HUDEP-2 (cell line): ENCODE measurements around the gene VIPR2.

ENCODE experiments used
- DNase-seq, 76 experiments: peaks; one replicate each; lab custom pipeline; 2025; ENCODE audit not compliant: unreplicated experiment in 76 of 76; lab: John Stamatoyannopoulos, UW

Gene VIPR2

DNA sequence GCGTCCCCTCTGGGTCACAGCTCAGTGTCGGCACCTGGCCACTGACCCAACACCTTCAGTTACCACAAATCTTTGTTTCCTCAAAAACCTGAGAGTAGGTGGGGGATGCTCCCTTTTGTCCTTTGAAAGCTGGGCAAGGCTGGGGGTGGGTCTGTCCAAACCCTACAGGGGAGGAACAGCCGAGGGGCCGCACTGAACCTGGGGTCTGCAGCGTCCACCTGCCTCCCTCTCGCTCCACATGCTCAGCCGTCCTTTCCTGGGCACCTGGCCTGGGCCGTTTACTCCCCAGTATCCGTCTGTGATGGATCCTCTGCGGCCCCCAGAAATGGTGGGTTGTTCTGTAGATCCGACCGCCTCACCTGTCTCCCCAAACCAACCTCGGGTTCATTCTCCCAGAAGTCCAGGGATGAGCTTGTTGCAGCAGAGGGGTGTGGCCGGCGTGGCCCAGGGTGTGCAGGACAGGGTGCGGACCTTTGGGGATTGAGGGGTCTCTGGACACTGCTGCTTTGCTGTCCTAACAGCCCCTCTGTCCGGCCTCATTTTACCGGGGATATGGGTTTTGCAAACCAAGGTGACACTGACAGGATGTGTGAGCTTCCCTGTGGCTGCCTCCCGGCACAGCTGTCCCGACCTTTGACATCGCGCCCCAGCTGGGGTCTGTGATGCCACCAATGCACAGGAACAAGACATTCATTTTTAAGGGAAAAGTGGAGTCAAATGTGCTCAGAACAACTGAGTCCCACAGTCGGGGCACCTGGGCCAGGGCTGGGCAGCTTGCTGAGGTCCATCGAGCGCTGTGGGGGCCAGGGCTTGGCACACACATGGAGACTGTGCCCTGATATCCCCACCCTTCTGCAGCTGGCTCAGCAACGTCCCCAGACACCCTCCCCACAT lies 115.9 kb downstream of the VIPR2 start:
- no peak for DNase-seq

DNA sequence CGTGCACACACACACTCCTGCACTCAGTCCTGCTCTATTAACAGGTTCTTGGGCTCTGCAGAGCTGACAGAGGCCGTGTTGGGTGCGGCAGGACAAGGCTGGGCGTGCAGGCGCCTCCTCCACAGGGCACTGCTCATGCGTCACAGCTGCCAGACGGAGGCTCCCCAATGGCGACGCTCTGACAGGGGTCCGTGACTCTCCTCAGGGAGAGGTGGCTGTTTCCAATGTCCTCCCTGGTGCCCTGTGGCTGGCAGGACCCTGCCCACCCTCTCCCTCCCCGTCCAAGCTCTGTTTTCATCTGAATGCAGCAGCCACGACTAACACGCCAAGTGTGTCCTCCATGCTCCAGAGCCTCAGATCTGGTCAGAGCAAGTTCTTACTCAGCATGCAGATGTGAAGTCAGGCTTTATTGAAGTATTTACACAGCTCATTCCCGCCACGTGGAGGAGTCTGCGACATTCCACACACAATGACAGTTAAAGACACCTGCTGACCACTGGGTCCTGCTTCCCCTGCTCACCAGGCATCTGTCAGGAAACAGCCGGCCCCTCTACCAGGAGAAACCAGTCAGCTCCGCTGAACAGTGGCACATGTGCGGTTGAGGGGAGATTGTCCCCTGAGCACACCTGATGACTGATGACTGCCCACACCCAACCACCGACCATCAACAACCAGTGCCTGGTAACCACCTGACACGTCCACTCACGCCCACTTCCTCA lies 116.7 kb downstream of the VIPR2 start:
- peak in 2 of 76 experiments; percentile 5 to 26 for DNase-seq

- DNase-seq: no peak
These were observed 117.4 kb downstream of the VIPR2 start for GRCh38 chr7:159027056-159027788.

GRCh38 chr7:159026271-159027055 lies 118.2 kb downstream of the VIPR2 start:
- DNase-seq: no peak

- no peak for DNase-seq
These were observed 119.4 kb downstream of the VIPR2 start for GRCh38 chr7:159025161-159025779.

DNA sequence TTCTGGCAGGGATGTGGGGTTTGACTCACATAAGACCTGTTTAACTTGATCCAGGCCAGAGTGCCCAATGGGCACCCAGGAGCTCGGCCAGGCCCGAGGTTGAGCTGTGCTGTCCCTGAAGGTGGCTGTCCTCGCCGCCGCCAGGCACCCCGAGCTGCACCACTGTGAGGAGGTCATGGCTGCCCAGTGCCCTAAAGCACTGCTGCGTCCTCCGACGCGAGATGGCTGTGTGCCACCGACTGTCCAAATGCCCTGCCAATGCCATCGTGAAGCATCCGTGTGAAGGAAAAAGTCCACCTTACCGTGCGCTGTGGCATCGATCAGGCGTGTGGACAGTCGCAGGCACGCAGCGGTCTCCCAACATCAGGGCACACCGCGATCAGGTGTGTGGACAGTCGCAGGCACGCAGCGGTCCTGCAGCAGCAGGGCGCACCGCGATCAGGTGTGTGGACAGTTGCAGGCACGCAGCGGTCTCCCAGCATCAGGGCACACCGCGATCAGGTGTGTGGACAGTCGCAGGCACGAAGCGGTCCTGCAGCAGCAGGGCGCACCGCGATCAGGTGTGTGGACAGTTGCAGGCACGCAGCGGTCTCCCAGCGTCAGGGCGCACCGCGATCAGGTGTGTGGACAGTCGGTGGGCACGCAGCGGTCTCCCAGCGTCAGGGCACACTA lies 120.3 kb downstream of the VIPR2 start:
- no peak for DNase-seq

DNA sequence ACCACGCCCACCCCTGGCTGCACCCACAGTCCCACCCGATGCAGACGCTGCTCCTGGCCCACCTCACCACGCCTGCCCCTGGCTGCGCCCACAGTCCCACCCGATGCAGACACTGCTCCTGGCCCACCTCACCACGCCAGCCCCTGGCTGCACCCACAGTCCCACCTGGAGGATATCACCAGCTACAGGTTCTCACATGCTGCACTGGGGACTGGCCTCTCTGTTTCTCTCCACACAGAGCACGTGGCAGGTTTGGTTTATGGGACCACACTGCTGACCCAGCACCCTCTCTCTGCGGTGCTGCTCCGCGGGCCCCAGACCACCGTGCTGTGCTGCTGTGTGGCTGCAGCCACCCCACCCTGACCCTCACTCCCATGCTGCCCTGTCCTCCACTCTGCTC lies 120.9 kb downstream of the VIPR2 start:
- DNase-seq: no peak

DNA sequence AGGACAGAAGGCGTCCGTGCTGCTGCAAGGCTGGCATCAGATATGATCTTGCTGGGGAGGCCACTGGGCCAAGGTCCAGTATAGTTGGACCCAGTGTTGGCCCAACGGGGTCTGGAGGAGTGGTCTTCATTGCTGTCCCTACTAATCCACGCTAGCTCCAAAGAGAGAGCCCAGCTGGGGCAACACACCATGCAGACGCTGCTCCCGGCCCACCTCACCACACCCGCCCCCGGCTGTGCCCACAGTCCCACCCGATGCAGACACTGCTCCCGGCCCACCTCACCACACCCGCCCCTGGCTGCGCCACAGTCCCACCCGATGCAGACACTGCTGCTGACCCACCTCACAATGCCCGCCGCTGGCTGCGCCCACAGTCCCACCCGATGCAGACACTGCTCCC lies 121.5 kb downstream of the VIPR2 start:
- DNase-seq: no peak

GRCh38 chr7:159022238-159022993 lies 122.3 kb downstream of the VIPR2 start:
- DNase-seq: peak in 1 of 76 experiments; percentile 2

- peak in 17 of 76 experiments; percentile 3 to 38 (median 16) for DNase-seq
These were observed 123.7 kb downstream of the VIPR2 start for GRCh38 chr7:159020987-159021386.

DNA sequence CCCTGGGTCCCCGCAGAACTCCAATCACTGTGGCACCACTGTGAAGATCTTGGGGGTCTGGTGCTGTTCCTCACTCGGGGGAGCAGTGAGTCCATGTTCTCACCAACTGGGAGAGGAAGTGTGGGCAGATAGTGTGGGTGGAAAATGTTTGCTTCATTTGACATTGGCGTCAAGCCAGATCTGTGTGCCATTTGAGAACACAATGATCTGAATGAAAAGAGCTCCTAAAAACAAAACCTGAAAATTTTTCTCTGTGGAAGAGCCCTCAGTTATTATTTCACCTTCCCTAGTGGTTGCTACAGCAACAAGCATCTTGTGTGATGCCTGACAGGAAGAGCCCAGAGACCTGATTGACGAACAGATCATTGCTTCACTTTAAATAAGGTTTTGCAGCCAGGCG lies 125.6 kb downstream of the VIPR2 start:
- no peak for DNase-seq

- no peak for DNase-seq
These were observed 126.9 kb downstream of the VIPR2 start for GRCh38 chr7:159017741-159018140.

DNA sequence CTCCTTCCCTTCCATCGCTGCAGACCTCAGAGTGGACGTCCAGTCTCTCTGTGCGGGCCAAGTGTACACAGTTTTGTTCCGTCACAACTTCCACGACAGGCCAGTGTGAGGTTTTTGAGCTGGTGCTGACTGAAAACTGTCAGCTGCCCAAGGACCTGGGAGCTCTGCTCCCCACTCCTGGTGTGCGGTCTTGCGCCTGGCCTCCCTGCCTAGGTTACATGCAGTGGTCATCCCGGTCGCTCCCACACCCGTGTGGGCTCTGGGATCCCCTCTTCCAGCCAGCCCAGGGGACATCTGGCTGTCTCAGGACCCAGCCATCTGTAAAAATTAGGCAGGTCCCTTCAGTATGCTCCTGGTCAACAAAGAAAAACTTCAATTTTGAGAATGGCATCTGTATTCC lies 127.5 kb downstream of the VIPR2 start:
- DNase-seq: no peak

DNA sequence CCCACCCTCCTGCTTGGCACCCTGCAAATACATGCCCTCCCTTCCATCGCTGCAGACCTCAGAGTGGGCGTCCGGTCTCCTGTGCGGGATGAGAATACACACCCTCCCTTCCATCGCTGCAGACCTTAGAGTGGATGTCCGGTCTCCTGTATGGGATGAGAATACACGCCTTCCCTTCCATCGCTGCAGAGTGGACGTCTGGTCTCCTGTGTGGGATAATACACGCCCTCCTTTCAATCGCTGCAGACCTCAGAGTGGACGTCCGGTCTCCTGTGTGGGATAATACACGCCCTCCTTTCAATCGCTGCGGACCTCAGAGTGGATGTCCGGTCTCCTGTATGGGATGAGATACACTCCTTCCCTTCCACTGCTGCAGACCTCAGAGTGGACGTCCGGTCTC lies 128.1 kb downstream of the VIPR2 start:
- DNase-seq: no peak

DNA sequence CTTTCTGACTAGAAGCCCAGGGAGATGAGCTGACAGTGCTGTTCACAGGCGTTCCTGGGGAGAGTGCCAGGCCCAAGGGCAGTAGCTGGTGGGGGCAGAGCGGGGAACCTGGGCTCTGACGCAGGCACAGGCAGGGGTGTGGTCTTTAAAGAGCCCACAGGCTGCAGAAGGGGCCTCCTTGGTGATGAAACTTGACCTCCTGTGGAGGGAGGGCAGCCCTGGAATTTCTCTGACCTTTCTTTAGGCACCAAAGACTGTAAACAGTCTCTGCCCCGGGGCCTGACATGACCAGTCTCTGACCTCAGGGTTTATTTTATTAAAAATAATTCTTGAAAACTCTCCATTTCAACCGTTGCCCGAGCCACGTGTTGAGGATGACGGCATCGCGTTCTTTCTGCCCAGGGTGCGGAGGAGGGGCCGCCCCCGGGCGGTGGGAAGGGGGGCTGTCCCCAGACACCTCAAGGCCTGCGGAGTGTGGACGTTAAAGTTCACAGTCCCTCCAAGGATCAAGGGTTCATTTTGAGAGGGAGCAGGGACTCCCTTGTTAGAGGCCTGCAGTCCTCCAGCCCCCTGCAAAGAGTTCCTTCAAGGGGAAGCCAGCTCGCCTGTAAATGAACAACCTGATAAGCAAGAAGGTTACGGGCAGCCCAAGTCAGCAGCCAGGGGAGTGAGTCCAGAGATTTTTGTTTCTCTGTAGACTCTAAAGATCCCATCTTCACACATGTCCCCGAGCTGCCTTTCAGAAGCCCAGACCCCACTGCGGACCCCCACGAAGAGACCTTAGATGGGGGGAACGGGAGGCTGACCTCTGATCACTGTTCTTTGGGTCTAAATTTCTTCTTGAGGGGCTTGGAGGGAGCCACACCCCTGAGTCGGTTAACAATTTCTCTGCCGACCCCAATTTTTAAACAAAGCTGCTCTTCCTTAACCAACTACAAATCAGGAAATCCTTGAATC lies 128.9 kb downstream of the VIPR2 start:
- DNase-seq: no peak

GRCh38 chr7:159015081-159015453 lies 129.6 kb downstream of the VIPR2 start:
- DNase-seq: no peak

- no peak for DNase-seq
These were observed 130.2 kb downstream of the VIPR2 start for GRCh38 chr7:159014297-159015062.
